Keratinocyte (primary cell): ENCODE measurements around the gene PPL. TPM values are rescaled to one million over a fixed set of nuclear protein-coding genes. Genes with fewer than 3 reads are reported as not detected.

Experiments
- DNase-seq: peaks from one replicate; pipeline ENCODE4 v3.0.0-alpha.2; 2011; ENCODE audit warnings: low read depth, missing footprints, low spot score
- FAIRE-seq: peaks from 2 replicates; lab custom pipeline; 2011; peaks lifted over from hg19 to GRCh38; lab: Jason Lieb, UNC
- H2AFZ ChIP-seq: 2 replicates; pipeline ENCODE4 v1.6.0; 2012; ENCODE audit warnings: low read length, control low read depth, inconsistent platforms; ENCODE audit not compliant: control insufficient read depth
- H3K27ac ChIP-seq: 2 replicates; pipeline ENCODE4 v1.5.1; 2011; ENCODE audit warnings: low read length; ENCODE audit not compliant: control insufficient read depth, insufficient read depth
- H3K27me3 ChIP-seq: 3 replicates; pipeline ENCODE4 v1.6.0; 2011; ENCODE audit warnings: low read length; ENCODE audit not compliant: control insufficient read depth, insufficient read depth; ENCODE audit errors: extremely low read depth
- H3K36me3 ChIP-seq, 2 experiments: 2 replicates in 1 of 2; 3 replicates in 1 of 2; pipeline ENCODE4 v1.5.1; 2011; ENCODE audit warnings: low read length in 2 of 2, mild to moderate bottlenecking in 1 of 2; ENCODE audit not compliant: control insufficient read depth in 2 of 2, insufficient read depth in 2 of 2; ENCODE audit errors: extremely low read depth in 1 of 2
- H3K4me1 ChIP-seq: 3 replicates; pipeline ENCODE4 v1.5.1; 2011; ENCODE audit warnings: low read length; ENCODE audit not compliant: control insufficient read depth, insufficient read depth; ENCODE audit errors: extremely low read depth
- H3K4me2 ChIP-seq: 3 replicates; pipeline ENCODE4 v1.6.0; 2011; ENCODE audit warnings: low read depth, low read length; ENCODE audit not compliant: control insufficient read depth, insufficient read depth; ENCODE audit errors: extremely low read depth
- H3K4me3 ChIP-seq, 3 experiments: fragments of 200-600 bp in 1 of 3; sonication (generic) in 1 of 3; 2 replicates in 2 of 3; 3 replicates in 1 of 3; pipeline ENCODE4 v1.5.1; 2011 to 2016; ENCODE audit warnings: low read length in 3 of 3, mild to moderate bottlenecking in 3 of 3, control low read depth in 2 of 3, inconsistent platforms in 1 of 3, low read depth in 1 of 3, mixed read lengths in 1 of 3, mixed run types in 1 of 3, moderate library complexity in 1 of 3; ENCODE audit not compliant: control insufficient read depth in 2 of 3, insufficient read depth in 2 of 3; ENCODE audit errors: extremely low read depth in 1 of 3
- H3K79me2 ChIP-seq: 2 replicates; pipeline ENCODE4 v1.6.0; 2012; ENCODE audit warnings: low read length; ENCODE audit not compliant: control insufficient read depth, insufficient read depth
- H3K9ac ChIP-seq: 3 replicates; pipeline ENCODE4 v1.6.0; 2011; ENCODE audit warnings: low read length; ENCODE audit not compliant: control insufficient read depth, insufficient read depth; ENCODE audit errors: extremely low read depth
- H3K9me1 ChIP-seq: 3 replicates; pipeline ENCODE4 v1.6.0; 2011; ENCODE audit warnings: low read length; ENCODE audit not compliant: control insufficient read depth, insufficient read depth; ENCODE audit errors: extremely low read depth
- H3K9me3 ChIP-seq: 2 replicates; pipeline ENCODE4 v1.5.1; 2012; ENCODE audit warnings: low read depth, low read length; ENCODE audit not compliant: control insufficient read depth
- H4K20me1 ChIP-seq: 3 replicates; pipeline ENCODE4 v1.6.0; 2011; ENCODE audit warnings: low read length; ENCODE audit not compliant: control insufficient read depth, insufficient read depth; ENCODE audit errors: extremely low read depth
- EZH2 ChIP-seq: IDR thresholded peaks from one replicate; pipeline ENCODE4 v1.6.1; 2012; ENCODE audit warnings: inconsistent platforms, mild to moderate bottlenecking, low read length, moderate library complexity
- dilution Hi-C: fragments of 300-500 bp; cut with MboI; formaldehyde crosslinking; loops from one replicate; pipeline ENCODE4 v1.7.0; 2020; ENCODE audit warnings: low sequenced_read_pairs; ENCODE audit not compliant: extremely low pct_ligation_motif_present
- polyA plus RNA-seq, 5 experiments: library from polyadenylated mRNA; depleted of rRNA in 3 of 5; stranded (reverse) in 3 of 5; stranded (forward) in 1 of 5; unstranded in 1 of 5; fragments of >200 nt; gene quantifications; 1 replicate in 1 of 5; 2 replicates in 3 of 5; 3 replicates in 1 of 5; pipeline versions ENCODE4 v1.2.1 to v1.2.3, GENCODE V29; 2011 to 2012; ENCODE audit warnings: missing spikeins in 2 of 5, low read depth in 1 of 5, low replicate concordance in 1 of 5
- TF ChIP-seq, protein P1 (sequence below), 3 experiments: IDR thresholded peaks in 1 of 3; conservative IDR thresholded peaks in 1 of 3; optimal IDR thresholded peaks in 1 of 3; 2 replicates in 2 of 3; 3 replicates in 1 of 3; pipeline versions ENCODE3 to v1.5.1; 2011; ENCODE audit warnings: low read length in 3 of 3, mild to moderate bottlenecking in 3 of 3, moderate library complexity in 2 of 3, control low read depth in 1 of 3, inconsistent platforms in 1 of 3; ENCODE audit not compliant: insufficient read depth in 2 of 3; ENCODE audit errors: extremely low read depth in 1 of 3

Gene PPL
- polyA plus RNA-seq, 1 donor (not counting 4 experiments of a cell fraction or from before 2014, with no cell fraction given): 26.6 TPM

GRCh38 chr16:4979164-4979563 is 42.2 kb upstream of the PPL start:
- dilution Hi-C loops: no loop called here
- TF ChIP-seq EZH2: no peak
- TF ChIP-seq, protein P1, sequence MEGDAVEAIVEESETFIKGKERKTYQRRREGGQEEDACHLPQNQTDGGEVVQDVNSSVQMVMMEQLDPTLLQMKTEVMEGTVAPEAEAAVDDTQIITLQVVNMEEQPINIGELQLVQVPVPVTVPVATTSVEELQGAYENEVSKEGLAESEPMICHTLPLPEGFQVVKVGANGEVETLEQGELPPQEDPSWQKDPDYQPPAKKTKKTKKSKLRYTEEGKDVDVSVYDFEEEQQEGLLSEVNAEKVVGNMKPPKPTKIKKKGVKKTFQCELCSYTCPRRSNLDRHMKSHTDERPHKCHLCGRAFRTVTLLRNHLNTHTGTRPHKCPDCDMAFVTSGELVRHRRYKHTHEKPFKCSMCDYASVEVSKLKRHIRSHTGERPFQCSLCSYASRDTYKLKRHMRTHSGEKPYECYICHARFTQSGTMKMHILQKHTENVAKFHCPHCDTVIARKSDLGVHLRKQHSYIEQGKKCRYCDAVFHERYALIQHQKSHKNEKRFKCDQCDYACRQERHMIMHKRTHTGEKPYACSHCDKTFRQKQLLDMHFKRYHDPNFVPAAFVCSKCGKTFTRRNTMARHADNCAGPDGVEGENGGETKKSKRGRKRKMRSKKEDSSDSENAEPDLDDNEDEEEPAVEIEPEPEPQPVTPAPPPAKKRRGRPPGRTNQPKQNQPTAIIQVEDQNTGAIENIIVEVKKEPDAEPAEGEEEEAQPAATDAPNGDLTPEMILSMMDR (optimal IDR thresholded peaks at IDR 0.05 in 1 of 3, IDR thresholded peaks at IDR 0.05 in 1 of 3, conservative IDR thresholded peaks at IDR 0.05 in 1 of 3; ENCODE audit: extremely low read depth in 1 of 3, insufficient read depth in 2 of 3, low read length in 3 of 3): no peak
- no peaks in the 10 kb centered on the region for H3K79me2 ChIP-seq
- H3K27ac ChIP-seq: no peak overlapping the region
- H3K4me1 ChIP-seq: no peaks in the 10 kb centered on the region
- H3K9ac ChIP-seq: no peak overlapping the region
- H3K4me3 ChIP-seq: no peak overlapping the region
- H3K9me3 ChIP-seq: no peaks in the 10 kb centered on the region
- H2AFZ ChIP-seq: no peak overlapping the region
- no peak for DNase-seq
- no peaks in the 10 kb centered on the region for H4K20me1 ChIP-seq
- H3K36me3 ChIP-seq: no peaks in the 10 kb centered on the region
- no peak for FAIRE-seq
- no peak overlapping the region for H3K4me2 ChIP-seq
- no peaks in the 10 kb centered on the region for H3K27me3 ChIP-seq
- H3K9me1 ChIP-seq: no peaks in the 10 kb centered on the region

DNA sequence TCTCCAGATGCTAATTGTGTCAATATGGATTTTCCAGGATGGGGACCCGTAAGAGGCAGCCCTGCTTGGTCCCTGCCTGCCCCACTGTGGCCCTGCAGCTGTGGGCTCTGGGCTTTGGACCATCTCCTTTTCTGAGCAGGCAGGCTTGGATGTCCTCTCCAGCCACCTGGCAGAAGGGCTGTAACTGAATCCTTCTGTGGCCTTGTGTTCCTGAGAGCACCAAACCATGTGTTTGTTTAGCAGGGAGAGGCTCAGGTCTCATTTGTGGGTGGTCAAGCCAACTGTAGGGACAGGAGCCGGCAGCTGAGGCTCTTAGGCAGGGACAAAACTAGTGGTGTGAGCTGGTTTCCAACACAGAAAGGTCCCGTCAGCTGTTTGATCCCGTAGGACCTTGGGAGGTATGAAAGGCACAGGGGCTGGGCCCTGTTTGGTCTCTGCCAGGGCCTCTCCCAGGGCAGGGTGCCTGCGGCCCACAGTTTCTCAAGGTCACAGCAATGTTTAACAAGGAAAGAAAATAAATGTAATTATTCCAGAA is 39.7 kb upstream of the PPL start:
- Histone ChIP-seq H3K9me1 (no peaks in the 10 kb centered on the region), H2AFZ (no peak overlapping the region), H3K4me3 (no peak overlapping the region), H3K4me1 (no peaks in the 10 kb centered on the region), H3K27ac (no peak overlapping the region), H3K36me3 (no peaks in the 10 kb centered on the region), H3K79me2 (no peaks in the 10 kb centered on the region), H3K9me3 (no peaks in the 10 kb centered on the region), H3K27me3 (no peaks in the 10 kb centered on the region), H4K20me1 (no peaks in the 10 kb centered on the region), H3K9ac (no peak overlapping the region), H3K4me2 (no peak overlapping the region)
- no peak for FAIRE-seq
- TF ChIP-seq, protein P1 (optimal IDR thresholded peaks at IDR 0.05 in 1 of 3, IDR thresholded peaks at IDR 0.05 in 1 of 3, conservative IDR thresholded peaks at IDR 0.05 in 1 of 3; ENCODE audit: extremely low read depth in 1 of 3, insufficient read depth in 2 of 3, low read length in 3 of 3): no peak
- no peak for TF ChIP-seq EZH2
- dilution Hi-C loops: no loop called here
- DNase-seq: no peak
